ENCODE data around the gene OR4D6. TPM values are rescaled to one million over a fixed set of nuclear protein-coding genes. Genes with fewer than 3 reads are reported as not detected.

Gene OR4D6
- polyA plus RNA-seq, 1 donor (not counting 4 experiments of a cell fraction or from before 2014, with no cell fraction given): not detected

- no peak within 1 kb of the TSS for H3K27ac ChIP-seq (ENCODE audit: control insufficient read depth, insufficient read depth, low read length)
- no peak within 1 kb of the TSS for H3K4me3 ChIP-seq (ENCODE audit: control insufficient read depth in 2 of 3, extremely low read depth in 1 of 3, insufficient read depth in 2 of 3, low read depth in 1 of 3, low read length in 3 of 3)
- no peak for DNase-seq (ENCODE audit: low read depth, low spot score)
- FAIRE-seq: no peak
- no peaks in the 10 kb centered on the region for H3K4me1 ChIP-seq (ENCODE audit: control insufficient read depth, extremely low read depth, insufficient read depth, low read length)
- H4K20me1 ChIP-seq (ENCODE audit: control insufficient read depth, extremely low read depth, insufficient read depth, low read length): no peaks in the 10 kb centered on the region
- H3K36me3 ChIP-seq (ENCODE audit: control insufficient read depth in 2 of 2, extremely low read depth in 1 of 2, insufficient read depth in 2 of 2, low read length in 2 of 2): no peaks in the 10 kb centered on the region
- no peaks in the 10 kb centered on the region for H3K9me3 ChIP-seq (ENCODE audit: control insufficient read depth, low read depth, low read length)
- dilution Hi-C loops (cut with MboI; ENCODE audit: extremely low pct_ligation_motif_present, low sequenced_read_pairs): no loop called here
- no peaks in the 10 kb centered on the region for H3K27me3 ChIP-seq (ENCODE audit: control insufficient read depth, extremely low read depth, insufficient read depth, low read length)
- H3K9ac ChIP-seq (ENCODE audit: control insufficient read depth, extremely low read depth, insufficient read depth, low read length): no peak within 1 kb of the TSS
- H3K79me2 ChIP-seq (ENCODE audit: control insufficient read depth, insufficient read depth, low read length): no peaks in the 10 kb centered on the region
- H2AFZ ChIP-seq (ENCODE audit: control insufficient read depth, low read length): no peak within 1 kb of the TSS
- H3K9me1 ChIP-seq (ENCODE audit: control insufficient read depth, extremely low read depth, insufficient read depth, low read length): no peaks in the 10 kb centered on the region
- no peak within 1 kb of the TSS for H3K4me2 ChIP-seq (ENCODE audit: control insufficient read depth, extremely low read depth, insufficient read depth, low read depth, low read length)
- TF ChIP-seq EZH2 (IDR thresholded peaks at IDR 0.05; ENCODE audit: low read length): no peak
- no peak for TF ChIP-seq CTCF (optimal IDR thresholded peaks at IDR 0.05 in 1 of 3, IDR thresholded peaks at IDR 0.05 in 1 of 3, conservative IDR thresholded peaks at IDR 0.05 in 1 of 3; ENCODE audit: extremely low read depth in 1 of 3, insufficient read depth in 2 of 3, low read length in 3 of 3)
Observed at GRCh38 chr11:59426361-59427067, 30.2 kb upstream of the OR4D6 start, which contains the start of gene OR5A2. OR5A2 (minus strand) TSS chr11:59426413; CDS start chr11:59422953, 3,460 bp downstream.

- Histone ChIP-seq H3K9ac (ENCODE audit: control insufficient read depth, extremely low read depth, insufficient read depth, low read length) (no peak overlapping the region), H2AFZ (ENCODE audit: control insufficient read depth, low read length) (no peak overlapping the region), H3K4me1 (ENCODE audit: control insufficient read depth, extremely low read depth, insufficient read depth, low read length) (no peaks in the 10 kb centered on the region), H3K27me3 (ENCODE audit: control insufficient read depth, extremely low read depth, insufficient read depth, low read length) (no peaks in the 10 kb centered on the region), H3K36me3 (ENCODE audit: control insufficient read depth in 2 of 2, extremely low read depth in 1 of 2, insufficient read depth in 2 of 2, low read length in 2 of 2) (no peaks in the 10 kb centered on the region), H3K79me2 (ENCODE audit: control insufficient read depth, insufficient read depth, low read length) (no peaks in the 10 kb centered on the region), H3K4me3 (ENCODE audit: control insufficient read depth in 2 of 3, extremely low read depth in 1 of 3, insufficient read depth in 2 of 3, low read depth in 1 of 3, low read length in 3 of 3) (no peak overlapping the region), H3K9me1 (ENCODE audit: control insufficient read depth, extremely low read depth, insufficient read depth, low read length) (no peaks in the 10 kb centered on the region), H3K27ac (ENCODE audit: control insufficient read depth, insufficient read depth, low read length) (no peak overlapping the region), H3K4me2 (ENCODE audit: control insufficient read depth, extremely low read depth, insufficient read depth, low read depth, low read length) (no peak overlapping the region), H4K20me1 (ENCODE audit: control insufficient read depth, extremely low read depth, insufficient read depth, low read length) (no peaks in the 10 kb centered on the region), H3K9me3 (ENCODE audit: control insufficient read depth, low read depth, low read length) (no peaks in the 10 kb centered on the region)
- no peak for TF ChIP-seq CTCF (optimal IDR thresholded peaks at IDR 0.05 in 1 of 3, IDR thresholded peaks at IDR 0.05 in 1 of 3, conservative IDR thresholded peaks at IDR 0.05 in 1 of 3; ENCODE audit: extremely low read depth in 1 of 3, insufficient read depth in 2 of 3, low read length in 3 of 3)
- no peak for TF ChIP-seq EZH2 (IDR thresholded peaks at IDR 0.05; ENCODE audit: low read length)
- DNase-seq (ENCODE audit: low read depth, low spot score) (no peak), FAIRE-seq (no peak)
- dilution Hi-C loops (cut with MboI; ENCODE audit: extremely low pct_ligation_motif_present, low sequenced_read_pairs): no loop called here
Observed at GRCh38 chr11:59427068-59427382, 29.7 kb upstream of the OR4D6 start.
